Measurements from ENCODE around the gene SORBS1.

The SORBS1 gene

DNA sequence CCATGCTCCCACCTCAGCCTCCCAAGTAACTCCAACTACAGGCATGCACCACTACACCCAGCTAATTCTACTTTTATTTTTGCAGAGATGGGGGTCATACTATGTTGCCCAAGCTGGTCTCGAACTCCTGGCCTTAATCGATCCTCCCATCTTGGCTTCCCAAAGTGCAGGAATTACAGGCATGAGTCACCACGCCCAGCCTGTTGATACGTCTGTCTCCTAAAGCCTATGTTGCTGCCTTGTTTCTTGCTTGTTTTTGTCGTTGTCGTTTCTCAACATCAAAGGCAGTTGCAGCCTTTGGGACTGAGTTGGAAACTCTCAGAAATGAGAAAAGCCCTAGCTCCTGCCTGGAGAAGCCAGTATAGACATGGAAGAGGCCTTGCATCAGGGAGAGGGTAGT is 49.9 kb downstream of the SORBS1 start:
- no peak for DNase-seq

DNA sequence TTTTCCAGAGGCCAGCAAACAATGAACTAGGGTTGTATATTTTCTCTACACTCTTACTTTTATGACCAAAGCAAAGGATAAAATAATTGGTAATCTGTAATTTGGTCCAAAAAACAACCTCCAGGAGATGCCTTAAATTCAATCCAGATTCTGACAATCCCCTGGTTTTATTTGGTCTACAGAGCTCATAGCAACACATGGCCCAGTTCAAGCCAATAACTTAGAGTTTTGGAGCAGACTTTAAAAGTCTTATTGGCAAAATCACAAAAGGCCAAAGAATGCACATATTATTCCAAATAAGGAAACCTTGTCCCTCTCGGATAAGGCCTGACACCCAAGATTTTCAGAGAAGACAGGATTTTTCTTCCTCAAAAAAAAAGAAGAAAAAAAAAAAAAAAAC is 51.9 kb downstream of the SORBS1 start:
- no peak for DNase-seq

DNA sequence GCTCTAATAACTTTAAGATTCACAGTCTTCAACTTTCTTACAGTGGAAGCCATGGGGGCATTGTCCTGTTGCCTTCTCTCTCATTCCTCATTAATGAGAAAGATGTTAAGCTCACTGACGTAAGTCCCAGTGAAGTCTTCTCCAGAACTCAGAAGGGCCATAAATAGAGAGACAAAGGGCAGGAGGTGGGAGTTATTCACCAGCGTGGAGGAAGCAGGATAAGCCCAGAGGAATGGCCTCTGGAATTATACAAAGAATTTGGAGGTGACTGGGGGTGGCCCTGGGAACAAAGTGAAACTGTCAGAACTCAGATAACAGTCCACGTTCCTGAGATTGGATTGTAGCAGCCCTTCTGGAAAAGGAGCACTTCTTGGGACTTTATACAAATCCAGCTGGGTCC is 52.4 kb downstream of the SORBS1 start:
- no peak for DNase-seq

DNA sequence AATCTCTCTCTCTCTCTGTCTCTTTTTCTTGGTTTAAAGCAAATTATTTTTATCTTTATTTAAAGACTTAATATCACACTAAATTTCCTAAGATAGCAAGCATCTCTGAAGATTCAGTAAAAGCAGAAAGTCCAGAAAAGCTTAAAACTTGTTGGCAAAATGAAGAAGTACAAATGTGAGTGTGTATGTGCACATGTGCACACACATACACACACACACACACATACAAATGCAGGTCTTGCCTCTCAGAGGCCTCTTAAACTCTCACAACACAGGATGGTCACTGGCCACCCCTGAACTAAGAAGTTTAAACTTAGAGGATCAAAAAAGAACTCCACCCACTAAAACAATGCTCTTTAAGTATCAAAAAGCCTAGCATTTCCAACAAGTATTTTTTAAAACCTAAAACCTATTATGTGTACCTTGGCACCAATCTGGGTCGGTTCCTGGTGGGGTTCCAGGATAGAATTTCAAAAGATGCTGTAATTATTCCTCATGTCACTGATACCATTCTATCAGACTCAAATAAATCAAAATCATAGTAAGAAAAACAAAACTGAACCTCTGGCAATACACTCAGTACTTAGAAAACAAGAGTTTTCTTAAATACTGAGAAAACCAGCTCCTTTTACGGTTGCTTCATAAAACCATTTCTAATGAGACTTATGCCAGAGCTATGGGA is 55.0 kb downstream of the SORBS1 start:
- DNase-seq: no peak

DNA sequence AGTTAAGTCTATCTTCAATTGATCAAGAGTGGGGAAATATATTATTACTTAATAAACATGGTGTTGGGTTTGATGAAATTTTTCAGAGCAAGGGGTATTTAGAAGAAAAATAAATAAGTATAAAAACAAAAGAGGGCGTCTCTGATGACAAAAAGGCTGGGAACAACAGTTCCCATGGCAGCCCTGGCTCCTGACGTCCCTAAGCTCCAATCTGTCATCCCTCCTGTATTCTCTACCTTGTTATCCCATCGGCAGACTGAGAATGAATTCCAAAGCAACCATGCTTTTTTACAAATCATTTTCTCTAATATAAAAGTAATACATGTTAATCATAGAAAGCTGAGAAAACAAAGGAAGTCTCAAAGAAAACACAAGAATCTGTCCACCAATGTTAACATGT is 55.5 kb downstream of the SORBS1 start:
- no peak for DNase-seq

DNA sequence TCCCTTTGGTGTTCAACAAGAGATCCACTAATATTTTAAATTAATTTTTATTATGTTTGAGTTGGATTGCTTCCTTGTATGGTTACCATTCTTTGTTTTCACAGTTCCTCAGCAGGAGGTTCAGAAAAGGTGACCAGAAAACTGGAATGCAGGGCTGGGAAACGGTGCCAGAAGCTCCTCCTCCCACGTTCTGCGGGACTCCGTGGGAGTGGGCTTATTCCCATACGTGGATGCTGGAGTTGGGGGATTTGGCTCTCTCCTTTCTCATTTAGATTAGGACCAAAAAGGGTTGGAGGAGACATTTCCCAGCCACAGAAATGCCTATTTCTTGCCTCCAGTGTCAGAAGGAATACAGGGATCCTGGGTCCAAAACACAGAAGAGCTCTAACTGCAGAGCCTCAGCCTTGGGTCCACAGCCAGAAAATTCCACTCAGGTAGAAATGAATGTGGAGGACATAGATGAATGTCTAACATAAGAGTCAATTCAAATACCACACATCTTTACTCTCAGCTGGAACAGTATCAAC is 56.0 kb downstream of the SORBS1 start:
- DNase-seq: no peak

DNA sequence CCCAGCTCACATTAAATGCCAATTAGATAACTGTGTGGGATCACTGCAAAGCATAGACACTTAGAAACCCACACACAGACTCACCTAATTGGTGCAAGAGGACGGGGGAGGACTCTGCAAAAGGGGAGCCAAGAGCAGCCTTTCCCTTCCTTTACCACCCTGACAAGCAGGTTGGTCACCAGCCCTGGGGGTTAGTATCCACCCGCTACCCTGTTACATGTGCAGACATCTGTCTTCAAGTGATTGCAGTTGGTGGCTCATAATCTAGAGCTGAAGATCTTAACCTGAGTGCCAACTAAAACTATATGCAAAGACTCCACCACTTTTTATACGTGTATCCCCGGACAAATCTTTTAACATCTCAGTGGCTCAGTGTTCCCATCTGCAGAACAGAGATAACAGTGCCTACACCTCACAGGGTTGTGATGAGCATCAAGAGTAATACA is 56.9 kb downstream of the SORBS1 start:
- DNase-seq: no peak

DNA sequence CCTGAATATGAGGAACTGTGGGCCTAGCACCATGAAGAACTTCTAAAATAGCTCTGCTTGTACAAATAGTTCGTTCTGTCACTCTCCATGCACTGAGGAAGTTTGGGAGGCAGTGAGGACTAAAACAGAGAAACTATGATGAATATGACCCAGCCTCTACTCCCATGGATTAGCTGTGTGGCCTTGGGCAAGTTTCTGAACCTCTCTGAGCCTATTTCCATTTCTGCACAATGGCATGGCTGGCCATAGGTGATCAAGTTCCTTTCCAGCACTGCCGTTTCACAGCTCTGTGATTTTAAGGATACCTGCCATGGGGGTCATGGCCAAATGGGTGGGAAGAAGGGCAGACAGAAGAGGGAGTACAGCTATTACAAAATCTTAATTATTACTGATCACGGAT is 57.6 kb downstream of the SORBS1 start:
- no peak for DNase-seq

DNA sequence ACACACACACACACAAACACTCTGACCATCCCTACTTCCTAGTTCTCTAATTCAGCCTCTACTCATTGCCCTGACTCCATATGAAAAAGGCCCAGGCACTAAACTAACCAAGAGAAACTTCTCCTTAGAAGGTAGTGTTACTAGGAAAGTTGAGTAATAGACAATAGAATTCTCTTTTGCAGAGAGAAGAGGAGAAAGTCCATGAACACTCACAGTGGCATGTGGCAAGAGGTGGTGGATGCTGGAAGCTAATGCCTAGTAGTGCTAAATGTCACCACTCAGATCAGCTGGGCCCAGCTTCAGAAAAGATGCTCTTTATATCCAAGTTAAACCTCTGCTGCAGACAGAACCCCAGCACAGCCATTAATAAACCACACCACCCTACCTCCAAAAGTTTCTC is 58.2 kb downstream of the SORBS1 start:
- no peak for DNase-seq

DNA sequence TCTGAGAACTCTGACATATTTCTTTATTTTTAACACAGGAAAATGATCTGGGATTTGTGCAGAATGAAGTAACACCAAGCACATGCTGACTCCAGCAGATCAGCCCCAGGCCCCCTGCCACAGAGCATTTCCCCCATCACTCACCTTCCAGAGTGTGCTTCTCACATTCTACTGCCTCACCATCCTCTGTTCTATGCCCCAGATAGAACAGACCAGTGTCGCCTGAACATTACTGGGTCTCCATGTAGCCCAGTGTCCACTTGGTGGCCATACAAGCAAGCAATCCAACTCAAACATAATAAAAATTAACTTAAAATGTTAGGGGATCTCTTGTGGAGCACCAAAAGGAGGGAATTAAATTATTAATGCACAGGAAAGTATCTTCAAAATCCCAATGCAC is 58.8 kb downstream of the SORBS1 start:
- no peak for DNase-seq

DNA sequence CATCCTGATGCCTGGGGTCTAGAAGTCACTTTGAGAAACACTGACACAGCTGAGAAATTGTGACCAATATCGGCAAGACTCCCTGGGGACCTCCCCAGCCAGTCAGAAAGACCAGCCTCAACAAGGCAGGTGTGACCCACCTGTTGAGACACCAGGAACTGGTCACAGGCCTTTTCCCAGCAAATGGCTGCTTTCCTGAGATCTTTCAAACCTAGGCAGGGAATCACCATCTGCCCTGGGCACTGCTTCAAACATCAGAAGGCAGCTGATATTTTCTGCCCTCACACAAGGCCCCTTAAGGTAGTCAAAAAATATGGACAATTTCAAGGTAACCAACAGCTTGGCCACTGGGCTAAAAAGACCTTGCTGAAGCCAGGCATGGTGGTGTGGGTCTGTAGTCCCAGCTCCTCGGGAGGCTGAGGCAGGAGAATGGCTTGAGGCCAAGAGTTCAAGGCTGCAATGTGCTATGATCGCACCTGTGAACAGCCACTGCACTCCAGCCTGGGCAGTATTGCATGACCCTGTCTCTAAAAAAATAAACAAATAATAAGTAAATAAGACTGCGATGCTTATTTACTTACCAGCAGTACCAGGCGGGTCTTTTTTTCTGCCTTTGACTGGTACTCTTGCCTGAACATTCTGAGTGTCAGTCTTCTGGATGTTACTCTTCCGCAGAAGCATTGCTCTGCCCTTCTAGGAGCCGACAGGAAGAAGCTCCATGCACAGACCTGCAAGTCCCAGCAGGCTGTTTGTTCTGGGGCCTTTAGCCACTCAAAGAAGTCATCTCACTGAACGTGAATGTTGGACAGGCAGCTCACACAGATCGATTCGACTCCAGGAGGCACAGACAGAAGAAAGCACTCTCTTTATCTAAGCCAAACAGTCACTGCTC is 59.7 kb downstream of the SORBS1 start:
- DNase-seq: no peak

DNA sequence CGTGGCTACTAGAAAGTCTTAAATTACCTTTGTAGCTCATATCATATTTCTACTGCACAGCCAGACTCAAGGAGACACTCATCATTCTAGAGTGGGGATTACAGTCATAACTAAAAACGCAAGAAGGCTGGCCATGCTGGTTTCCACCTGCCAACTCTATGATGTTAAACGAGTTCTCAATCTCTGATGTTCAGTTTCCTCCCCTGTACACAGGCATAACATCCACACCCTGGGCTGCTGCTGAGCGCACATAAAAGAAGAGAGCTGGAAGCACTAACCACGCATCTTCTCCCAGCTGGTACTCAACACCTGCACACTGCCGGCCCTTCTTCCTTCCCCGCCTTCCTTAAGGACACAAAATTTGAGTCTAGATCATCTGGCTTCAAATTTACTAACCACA is 60.5 kb downstream of the SORBS1 start:
- DNase-seq: no peak

DNA sequence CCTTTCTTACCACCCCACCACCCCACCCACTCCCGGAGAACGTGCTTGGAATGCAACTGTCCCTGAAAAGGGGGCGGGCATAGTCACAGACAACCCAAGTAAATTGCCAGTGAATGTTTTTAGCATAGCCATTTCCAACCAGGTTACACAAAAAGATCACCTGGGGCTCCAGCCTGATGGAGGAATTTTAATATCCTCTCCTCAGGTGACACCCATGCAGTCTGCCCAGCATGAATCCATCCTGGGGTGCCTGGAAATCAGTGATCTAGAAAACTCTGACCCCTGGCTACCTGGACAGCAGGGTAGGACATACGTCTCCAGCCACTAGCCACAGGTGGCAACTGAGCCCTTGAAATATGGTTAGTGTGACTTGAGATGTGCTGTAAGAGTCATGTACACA is 61.1 kb downstream of the SORBS1 start:
- DNase-seq: no peak

DNA sequence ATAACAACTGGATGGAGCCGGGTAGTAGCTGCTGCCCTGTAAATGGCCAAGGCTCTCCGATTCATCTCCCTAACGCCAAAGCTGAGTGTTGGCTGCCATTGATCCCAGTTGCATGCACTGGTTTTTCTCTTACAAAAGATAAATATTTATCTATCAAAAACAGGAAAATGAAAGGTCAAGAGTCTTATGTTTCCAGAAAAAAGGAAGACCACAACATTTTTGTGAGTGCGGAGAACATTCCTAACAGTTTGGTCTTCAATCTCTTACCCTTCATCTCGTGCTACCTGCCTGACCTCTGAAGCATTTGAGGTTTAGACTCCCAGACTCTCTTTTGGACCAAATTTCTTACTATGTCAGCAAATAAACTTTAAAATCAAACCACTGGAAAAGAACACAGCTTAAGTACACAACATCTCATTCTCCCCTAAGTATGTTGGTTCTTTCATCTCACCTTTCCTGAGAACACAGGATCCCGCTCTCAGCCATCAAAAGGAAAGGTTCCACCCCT is 61.6 kb downstream of the SORBS1 start:
- no peak for DNase-seq

DNA sequence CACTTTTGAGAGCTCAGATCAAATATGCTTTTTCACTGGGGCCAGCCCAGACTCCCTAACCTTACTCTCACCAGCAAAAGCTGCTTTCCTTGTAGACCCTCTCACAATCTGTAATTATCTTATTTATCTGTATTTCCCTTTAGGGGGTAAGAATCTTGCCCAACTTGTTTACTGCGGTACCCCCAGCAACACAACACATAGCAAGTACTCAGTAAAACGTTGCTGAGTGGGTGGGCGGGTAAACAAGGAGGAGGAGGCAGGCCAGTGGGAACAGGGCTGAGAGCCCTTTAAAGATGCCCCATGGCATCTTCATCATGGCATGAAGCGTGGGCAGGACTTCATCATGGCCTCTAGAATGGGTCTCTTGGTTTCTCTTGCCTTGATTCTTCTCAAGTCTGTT is 64.2 kb downstream of the SORBS1 start:
- no peak for DNase-seq

DNA sequence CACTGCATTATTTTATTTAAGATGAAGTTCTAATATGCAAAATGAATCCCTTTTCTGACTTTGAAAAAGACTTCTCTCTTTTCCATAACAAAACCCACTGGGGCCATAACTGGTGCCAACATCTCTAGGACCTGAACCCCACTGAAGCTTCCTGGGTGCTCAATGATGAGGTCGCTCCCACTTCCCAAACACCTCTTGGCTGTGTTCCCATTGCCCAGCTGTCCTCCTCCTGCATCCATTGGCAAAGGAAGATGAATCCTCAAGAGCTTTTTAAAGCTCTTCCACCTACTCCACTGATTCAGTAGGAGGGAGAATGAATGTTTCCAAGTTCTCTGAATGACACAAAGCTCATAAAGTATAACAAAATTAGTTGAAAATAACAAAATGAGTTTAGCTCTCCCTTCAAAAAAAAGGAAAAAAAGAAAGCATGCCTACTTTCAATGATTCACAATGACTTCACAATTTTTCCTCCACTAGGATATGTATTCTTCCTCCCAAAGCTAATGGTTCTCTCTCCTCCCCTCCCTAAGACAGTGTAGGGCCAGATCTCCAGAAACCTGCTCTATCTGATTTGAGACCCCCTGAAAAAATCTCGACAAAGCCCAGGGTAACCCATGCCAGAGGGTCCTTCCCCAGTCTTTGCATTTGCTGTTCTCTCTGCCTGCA is 64.8 kb downstream of the SORBS1 start:
- DNase-seq: no peak

DNA sequence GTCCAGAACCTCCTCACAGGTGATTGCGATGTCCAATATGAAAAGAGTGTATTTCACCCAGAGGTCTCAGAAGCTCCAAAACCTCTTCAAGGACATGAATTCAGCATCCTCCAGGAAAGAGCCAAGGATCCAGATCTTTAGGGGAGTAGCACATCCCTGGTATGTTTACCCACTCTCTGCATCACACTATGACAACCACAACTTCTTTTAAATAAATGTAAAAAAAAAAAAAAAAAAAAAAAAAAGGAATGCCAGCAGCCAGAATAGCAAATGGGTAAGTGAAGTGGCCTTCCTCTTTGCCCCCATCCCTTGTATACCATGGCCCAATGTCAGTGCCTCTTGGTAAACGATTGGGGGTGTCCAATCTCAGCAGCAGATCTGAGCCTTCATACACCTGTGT is 67.3 kb downstream of the SORBS1 start:
- DNase-seq: no peak

DNA sequence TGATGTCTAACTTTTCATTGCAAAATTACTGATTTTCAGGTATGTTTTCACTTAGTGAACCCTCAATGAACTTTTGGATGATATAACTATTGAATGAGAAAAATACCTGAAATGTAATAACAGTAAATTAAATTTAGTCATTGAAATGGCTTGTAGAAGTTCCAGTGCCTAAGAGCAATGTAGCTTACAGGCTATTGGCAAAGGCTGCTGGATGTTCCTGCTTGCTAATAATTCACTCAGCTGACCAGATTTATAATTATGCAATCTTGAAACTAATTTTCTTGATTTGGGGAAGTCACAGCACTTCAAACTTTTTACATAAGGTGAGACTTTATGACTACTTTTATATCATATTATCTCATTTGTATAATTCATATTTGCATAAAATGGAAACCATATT is 73.2 kb downstream of the SORBS1 start:
- DNase-seq: no peak

DNA sequence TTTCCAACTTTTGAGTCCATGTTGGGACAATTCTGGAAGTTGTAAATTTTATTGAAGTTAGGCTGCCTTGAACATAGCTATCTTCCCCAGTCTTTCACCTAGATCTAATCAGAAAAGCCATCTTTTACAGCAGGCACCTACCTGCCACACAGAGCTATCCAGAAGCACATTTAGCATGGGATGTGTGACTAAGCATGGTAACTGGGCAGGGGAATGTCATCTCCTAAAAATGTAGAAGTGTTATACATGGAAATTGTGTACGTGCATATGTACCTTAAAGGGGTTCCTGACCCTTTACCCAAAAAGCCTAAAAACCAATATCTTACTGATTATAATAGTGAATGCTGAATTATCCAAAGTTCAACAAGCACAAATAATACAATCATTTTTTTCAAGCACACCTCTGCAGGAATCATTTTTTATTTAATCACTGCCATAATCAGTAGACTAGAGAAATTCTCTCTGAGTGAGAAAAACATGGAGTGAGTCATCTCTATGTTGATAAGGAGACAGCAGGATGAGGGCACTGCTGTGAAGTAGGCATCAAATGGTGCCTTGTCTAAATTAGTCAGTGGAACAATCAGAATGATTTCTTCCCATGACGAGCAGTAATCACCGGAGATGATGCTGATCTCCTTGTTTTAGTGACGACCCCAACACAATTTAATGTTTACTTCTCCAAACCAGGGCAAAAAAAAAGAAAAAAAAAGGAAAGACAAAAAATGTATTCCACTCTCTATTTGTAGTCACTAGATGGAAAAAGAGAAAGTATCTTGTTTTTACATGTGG is 75.9 kb downstream of the SORBS1 start:
- no peak for DNase-seq

DNA sequence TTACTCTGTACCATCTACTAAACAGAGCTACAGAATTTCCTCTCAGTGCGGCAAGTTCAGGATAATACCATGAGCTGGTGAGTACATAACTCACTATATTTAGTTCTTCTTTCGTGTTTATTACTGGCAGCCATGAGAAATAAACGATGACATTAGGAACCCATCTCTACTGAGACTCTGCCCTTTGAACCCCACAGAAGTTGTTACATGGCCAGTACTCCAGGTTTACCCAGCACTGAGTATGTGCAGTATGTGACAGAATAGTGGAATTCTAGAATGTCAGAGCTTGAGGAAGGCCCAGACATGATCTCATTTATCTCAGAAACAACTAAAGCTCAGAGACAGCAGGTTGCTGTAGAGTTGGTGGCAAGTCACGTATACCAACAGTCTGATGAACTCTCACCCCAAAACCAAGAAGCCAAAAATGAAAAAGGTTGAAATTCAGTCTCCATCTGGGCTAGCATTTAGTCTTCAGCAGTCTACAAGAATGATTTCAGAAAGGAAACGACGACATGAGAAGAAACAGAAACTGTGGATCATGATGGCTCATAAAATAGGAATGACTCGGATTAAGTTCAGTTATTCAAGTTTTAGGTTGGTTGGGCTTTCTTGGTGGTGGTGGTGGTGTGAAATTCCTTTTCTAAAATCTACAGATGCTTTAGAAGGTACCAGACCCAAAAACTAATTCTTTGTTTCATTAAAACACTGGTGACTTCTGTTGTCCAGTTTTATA is 78.5 kb downstream of the SORBS1 start:
- no peak for DNase-seq

DNA sequence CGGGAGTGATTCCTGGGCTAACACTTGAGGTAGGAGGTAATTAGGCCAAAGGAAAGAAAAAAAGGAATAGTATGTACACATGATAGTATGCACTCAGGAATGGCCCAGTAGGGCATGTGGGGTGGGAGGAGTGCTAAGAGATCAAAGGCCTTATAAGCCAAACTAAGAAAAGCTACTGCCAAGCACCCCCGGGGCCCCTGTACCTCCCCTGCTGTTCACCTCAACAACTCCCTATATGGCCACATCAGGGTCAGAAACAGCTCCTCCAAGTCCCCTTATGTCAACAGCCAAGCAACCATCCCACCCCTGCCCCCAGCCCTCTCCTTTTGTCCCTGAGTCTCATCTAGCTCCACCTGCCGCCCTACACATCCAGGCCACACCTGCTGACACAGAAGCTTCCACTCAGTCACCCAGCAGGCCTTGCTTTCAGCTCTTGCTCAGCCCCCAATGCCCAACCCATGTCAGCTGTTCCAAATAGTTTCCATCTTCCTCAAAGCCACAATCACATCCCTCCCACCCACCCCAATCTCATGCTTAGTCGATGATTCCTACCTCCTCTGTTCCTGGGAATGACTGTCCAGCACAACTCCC is 80.2 kb downstream of the SORBS1 start:
- no peak for DNase-seq
